Stimulated activated CD8-positive, alpha-beta memory T cell treated with anti-CD3 and anti-CD28 coated beads, Interleukin-12 subunit alpha, Interleukin-12 subunit beta, amount 100 ng/mL, for 4 hours (primary cell): ENCODE results near the gene LAMTOR5.
"Not testable (repeated sequence)": the region's sequence is repeated elsewhere in the genome, so short reads cannot be mapped to it uniquely, and the experiment has no call there.

Source experiments
- DNase-seq: peaks from one replicate; pipeline ENCODE4 v3.0.0-alpha.2; 2020; ENCODE audit warnings: low read depth

Gene LAMTOR5

DNA sequence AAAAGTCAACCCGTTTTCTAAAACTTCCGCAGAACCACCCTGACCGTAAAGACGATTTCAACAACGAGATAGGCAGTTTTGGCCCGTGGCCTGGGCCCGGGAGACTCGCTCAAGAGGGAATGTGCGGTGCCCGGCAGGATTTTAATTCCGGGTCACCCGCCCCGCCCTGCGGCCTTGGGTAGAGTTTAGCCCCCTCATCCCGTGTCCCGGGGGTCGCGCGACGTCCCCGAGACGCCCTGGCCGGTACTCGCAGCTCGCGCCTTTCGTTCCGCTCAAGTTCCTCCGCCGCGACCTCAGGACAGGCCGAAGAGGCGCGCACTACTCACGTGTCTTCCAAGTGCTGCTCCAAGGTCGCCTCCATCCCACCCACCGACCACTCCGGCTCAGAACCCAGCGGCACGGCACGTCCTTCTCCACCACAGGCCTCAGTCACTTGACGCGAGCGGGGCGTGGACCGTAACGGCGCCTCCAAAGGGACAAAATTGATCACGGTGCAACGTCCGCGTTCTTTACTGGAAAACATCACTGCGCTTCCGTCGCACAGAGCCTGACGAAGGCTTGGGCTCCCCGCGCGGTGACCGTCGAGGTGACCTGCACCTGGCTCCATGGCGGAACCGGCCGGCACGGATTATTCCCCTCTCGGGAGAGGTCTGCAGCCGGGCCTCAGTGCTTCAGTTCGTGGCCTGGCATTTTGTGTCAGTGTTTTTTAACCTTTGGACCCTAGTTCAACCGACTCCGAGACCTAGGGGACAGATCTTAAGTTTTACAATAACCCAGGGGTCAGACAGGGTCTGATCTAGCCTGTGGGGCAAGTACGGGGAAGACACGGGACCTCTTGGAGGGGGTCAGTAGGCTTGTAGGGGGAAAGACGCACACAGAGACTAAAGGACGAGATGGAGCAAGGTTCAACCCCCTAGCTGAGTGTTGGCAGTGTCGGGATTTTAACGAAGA, at the start of gene LAMTOR5:
LAMTOR5 (minus strand) TSS at position 435 of the 951 bp plus-strand sequence; CDS start at position 361, 74 bp downstream.
- DNase-seq, result peak; percentile 76

DNA sequence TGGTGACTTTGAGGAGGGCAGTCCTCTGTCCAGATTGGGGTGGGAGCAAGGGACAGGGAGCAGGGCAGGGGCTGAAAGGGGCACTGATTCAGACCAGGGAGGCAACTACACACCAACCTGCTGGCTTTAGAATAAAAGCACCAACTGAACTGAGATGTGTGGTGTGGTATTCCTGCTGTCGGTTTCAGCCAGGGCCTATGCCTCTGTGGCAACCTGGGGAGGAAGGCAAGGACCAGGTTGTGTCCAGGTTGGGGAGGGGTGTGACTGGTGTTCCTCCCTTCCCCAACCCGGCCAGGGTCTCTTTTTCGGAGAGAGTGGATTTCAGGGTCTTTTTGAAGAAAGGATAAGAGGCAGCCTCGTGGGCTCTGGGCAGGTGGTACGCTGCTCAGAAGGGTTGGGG, 49.7 kb upstream of the LAMTOR5 start:
- no peak for DNase-seq

DNA sequence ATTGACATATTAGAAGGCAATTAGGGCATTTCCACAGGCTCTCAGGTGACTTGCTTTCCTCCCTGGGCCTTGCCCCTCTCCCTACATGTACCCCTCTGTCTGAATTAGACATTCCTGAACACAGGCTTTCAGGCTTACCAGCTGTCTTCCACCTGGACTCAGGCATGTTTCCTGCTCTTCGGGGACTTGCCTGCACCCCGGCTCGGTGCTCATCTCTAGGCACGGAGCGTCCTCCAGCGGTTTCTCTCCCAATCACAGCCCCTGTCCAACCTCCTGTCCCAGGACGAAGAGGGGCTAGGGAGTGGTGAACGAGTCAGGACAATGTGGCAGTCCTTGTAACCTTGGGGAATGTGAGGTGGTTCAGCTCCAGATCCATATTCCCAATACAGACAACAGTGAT, 47.7 kb upstream of the LAMTOR5 start:
- DNase-seq, result no peak

DNA sequence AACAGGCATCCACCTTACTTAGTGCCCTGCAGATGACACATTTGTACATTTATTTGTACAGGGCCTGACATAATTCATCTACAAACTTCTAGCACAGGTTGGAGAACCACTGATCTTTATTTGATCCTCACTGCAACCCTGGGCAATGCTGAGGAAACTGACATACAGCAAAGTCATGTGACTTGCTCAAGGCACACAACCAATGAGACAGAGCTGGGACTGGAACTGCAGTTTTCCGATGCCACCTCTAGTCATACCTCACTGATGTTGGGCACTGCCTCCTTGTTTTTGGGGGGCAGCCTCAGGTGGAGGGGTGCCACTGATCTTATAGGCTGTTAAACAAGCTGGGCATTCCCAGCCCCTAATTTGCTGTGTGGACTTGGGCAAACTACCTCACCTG, 46.8 kb upstream of the LAMTOR5 start:
- DNase-seq, result no peak

DNA sequence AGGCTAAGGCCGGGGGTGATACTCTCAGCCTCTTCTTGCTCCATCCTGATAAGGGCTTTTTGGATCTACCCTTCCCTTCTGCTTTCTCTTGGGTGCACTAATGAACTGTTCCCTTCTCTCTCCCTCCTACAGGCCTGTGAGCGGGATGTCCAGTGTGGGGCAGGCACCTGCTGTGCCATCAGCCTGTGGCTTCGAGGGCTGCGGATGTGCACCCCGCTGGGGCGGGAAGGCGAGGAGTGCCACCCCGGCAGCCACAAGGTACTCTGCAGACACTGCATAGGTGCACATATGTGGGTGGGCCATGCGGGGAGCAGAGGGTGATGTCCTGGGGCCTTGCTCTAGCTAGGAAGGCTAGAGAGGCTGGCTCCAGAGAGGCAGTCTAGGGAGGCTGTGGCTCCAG, 46.3 kb upstream of the LAMTOR5 start:
- DNase-seq, result no peak

DNA sequence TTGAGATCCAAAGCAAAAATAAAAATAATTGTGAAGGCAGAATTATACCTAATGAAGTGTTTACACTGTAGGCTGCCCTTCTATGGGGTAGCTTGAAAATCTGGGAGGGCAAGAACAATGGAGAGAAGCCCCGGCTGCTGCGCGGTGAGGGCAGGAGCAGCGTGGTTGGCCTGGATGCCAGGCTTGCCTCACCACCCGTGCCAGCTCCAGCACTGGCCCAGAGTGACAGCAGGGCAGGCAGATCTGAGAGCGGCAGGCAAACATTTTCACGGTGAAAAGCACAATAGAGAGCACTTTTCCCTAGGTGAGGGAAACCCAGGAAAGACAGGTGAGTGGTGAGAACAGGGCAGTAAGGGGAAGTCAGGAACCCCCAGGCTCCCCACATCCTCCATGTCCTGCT, 44.8 kb upstream of the LAMTOR5 start:
- no peak for DNase-seq

DNA sequence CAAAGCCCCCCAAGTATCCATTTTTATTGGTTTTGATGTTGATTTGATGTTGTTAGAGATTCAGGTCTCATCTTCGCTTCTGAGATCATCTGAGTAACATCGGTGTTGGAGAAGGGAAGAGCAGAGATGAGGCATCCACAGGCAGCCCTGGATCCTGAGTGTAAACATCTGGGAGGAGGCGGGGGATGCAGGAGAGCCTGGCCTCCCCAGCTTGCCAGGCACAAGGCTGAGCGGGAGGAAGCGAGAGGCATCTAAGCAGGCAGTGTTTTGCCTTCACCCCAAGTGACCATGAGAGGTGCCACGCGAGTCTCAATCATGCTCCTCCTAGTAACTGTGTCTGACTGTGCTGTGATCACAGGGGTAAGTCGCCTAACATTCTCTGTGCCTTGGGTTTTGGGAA, 43.4 kb upstream of the LAMTOR5 start, which contains the start of gene PROK1:
PROK1 (plus strand) TSS at position 221 of the 400 bp plus-strand sequence; CDS start at position 289, 68 bp downstream.
- DNase-seq, result no peak

DNA sequence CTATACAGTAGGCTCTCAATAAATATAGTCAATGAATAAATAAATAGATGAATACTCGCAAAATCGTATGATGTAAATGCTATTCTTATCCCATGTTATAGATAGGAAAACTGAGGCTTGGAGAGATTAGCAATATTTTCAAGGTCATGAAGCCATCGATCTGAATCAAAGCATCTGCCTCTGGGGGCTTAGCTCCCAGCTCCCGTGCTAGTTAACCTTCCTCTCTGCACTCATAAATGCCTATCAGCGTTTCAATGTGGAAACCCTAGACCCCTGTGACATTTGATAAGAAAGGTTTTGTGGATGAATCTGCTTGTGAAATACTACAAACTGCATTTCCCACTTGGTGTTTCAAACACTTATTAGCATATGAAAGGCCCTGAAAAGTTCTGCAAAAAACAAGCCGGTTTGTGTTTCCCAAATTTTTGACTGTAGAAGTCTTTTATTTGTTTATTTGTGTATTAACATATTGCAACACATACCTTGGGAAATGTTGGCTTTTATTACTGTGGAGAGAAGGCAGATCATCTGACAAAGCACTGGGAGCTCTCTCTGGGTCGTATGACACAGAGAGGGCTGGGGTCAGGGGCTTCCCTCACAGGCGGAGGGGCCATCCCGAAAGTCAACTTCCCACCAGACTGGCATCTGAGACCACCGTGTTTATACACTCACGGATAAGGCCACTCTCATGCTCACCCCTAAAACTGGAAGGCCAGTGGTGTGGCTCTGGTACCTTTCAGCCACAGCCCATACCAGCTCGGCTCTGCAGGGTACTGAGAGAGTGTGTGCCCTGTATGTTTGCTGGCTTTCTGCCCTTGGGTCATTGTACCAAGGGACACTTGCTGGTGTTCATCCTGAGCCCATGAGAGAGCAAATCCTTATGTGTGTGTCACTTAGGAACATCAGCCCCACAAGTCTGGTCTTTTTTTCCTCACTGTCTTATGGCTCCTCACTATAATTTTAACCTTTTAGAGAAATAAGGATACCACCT, 42.5 kb upstream of the LAMTOR5 start:
- no peak for DNase-seq

DNA sequence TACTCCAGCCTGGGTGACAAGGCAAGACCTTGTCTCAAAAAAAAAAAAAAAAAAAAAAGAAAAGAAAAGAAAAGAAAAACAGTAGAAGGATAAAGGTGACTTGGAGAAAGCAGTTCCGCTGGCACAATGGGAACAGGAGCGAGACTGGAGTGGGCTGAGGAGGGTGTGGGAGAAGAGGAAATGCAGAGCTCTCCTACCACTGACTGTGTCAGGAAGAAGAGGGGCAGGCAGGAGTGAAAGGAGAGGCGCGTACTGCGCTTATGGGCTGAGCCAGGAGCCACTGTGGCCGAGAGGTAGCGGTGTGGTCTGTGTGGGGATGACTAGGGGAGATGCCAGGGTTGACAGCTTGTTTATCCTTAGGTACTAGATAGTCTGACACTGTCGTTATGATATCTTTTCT, 37.1 kb upstream of the LAMTOR5 start:
- DNase-seq, result no peak

DNA sequence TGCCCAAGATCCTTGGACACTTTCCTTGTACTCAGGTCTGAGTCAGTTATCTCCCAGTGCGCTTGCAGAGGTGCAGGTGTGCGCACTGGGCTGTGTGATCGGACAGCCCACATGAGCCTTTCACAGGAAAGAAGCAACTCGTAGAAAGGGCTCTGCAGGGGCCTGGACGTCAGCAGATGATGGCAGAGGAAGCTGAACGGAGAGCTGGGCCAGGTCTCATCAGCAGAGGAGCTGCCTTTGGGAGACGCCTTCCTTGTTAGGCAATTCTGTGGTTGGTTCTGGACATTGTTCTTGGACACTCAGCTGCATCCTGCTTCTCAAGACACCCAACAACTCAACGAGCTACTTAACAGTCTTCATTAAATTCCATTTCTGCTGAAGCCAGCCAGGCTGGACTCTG, 36.0 kb upstream of the LAMTOR5 start:
- DNase-seq, result no peak

DNA sequence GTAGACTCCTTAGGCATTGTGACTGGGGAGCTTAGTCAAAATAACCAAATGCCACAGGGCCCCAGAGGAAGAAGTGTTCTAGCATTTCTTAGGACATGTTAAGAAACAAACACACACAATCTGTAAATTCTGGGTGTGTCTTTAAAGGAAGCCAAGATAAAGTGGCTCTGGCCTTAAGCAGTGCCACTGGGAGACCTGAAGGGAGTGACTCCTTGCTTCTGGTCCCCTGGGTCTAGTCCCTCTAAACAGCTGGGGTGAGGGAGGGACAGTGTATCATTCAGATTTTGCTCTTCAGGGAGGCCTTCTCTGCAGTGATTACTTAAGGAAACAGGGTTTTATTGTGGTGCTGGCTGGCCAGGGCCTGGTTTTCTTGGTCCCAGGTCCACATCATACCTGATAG, 34.4 kb upstream of the LAMTOR5 start:
- DNase-seq, result no peak

DNA sequence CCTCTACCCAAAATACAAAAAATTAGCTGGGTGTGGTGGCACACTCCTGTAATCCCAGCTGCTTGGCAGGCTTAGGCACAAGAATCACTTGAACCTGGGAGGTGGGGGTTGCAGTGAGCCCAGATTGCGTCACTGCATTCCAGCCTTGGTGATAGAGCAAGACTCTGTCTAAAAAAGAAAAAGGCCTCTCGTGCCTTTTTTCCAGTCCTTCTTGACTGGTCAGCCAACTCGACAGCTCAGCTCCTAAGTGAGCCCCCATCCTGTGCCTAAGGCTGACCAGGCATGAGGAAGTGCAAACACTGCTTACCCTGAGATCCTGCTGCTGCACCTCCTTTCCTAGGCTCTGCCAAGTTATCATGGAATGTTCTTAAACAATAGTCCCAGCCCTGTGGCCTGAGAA, 33.4 kb upstream of the LAMTOR5 start:
- no peak for DNase-seq

DNA sequence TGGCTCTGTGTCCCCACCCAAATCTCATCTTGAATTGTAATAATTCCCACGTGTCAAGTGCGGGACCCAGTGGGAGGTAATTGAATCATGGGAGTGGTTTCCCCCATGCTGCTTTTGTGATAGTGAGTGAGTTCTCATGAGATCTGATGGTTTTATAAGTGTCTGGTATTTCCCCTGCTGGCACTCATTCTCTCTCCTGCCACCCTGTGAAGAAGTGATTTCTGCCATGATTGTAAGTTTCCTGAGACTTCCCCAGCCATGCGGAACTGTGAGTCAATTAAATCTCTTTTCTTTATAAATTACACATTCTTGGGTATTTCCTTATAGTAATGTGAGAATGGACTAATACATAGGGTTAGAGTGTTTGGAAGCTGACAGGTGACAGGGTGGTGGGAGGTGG, 32.4 kb upstream of the LAMTOR5 start:
- DNase-seq, result not testable (repeated sequence)

DNA sequence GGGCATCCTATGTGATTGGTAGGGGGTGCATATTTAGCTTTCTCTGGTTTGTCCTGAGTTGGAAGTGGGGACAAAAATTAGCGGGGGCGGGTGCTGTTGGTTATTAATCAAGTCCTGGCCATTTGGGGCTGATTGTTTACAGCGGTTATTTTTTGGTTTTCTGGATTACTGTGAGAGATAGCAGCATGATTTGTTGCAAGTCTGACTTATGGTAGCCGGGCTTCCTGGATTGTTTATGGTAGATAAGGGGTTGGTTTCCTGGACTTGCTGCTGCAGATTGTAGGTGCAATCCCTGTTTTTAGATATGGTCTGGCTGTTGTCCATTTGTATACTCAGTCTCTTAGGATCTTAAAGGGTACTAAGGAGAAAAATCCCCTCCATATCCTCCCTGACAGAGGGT, 31.4 kb upstream of the LAMTOR5 start:
- DNase-seq, result no peak

DNA sequence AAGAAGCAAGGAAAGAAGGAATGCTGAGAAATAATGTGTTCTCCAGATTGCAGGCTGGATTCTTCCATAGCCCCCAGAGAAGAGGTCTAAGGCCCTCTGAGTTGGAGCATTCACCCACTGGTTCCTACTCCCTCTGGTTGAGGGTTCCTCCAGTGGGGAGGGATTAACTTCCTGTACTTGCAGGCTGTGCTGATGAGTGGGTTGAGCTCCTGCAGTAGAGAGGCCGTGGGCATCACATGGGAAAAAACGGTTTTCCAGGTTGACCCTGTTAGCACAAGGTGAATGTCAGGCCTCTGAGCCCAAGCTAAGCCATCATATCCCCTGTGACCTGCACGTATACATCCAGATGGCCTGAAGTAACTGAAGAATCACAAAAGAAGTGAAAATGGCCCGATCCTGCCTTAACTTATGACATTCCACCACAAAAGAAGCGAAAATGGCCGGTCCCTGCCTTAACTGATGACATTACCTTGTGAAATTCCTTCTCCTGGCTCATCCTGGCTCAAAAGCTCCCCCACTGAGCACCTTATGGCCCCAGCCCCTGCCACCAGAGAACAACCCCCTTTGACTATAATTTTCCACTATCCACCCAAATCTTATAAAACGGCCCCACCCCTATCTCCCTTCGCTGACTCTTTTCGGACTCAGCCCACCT, 30.3 kb upstream of the LAMTOR5 start:
- DNase-seq, result not testable (repeated sequence)

DNA sequence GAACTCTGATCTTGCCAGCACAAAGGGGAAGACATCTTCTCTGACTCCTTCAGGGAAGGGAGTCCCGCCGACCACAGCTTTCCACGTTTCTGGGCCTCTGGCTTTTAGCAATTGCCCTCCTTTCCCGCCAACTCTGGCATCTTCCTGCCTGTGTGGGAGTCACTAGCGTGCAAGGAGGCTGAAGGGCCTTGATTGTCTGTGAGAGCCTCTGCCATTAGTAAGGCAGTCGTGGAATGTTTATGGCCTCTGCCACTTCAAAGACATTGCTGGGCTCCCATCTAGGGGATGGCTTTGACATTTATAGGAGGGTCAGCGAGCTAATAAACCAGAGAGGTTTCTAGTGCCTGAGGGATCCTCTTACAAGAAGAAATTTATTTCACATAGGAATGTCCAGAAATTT, 29.1 kb upstream of the LAMTOR5 start:
- DNase-seq, result no peak

DNA sequence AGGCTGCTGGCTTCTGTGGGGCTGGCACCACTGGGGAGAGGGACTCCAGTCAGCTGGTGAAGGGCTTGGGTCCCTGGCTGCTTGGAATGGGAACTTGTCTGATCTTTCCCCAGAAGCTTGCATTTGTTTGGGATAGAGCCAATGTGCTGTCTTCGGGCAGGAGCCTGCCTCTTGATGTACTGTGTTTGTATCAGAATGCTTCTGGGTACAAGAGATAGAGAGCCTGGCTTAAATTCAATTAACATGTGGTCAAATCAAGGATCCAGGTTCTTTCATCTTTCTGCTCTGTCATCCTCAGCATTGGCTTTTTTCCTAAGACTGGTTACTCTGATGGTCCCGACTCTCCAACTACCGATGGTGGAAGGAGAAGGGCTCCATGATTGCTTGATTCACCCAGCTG, 27.5 kb upstream of the LAMTOR5 start:
- DNase-seq, result no peak

DNA sequence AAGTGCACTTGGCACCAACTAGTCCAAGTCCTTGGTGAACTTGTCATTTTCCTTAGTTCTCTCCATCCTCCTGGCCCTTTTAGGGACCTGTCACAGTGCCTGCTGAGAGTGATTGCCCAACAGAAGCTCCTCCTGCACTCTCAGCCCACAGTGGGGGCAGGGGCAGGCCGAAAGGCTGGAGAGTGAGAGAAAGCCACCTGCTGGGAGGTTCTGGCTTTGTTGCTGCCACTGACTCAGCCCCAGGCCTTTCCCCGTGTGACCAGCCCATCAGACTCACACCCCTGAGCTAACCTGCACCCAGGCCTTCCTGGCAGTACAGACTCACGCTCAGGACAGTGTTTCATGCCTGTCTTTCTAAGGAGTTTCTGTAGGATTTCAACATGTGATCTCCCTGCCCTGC, 26.3 kb upstream of the LAMTOR5 start:
- no peak for DNase-seq

DNA sequence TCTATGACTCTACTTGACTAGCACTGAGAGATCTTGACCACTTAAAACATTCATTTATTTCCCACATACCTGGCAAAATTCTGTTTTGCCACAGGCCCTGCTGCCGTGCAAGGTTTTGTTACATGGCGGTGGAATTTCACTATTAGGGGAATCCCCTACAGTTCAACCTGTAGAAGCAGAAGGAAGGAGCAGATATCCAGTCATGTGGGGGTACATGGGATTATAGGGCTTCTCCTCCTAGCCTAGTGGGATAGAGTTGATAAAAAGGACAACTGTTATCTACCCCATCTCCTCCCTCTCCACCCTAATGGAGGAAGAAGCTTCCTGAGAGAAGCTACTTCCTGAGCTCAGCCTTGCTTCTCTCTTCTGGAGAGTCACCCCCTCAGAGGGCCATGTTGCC, 25.7 kb upstream of the LAMTOR5 start:
- DNase-seq, result no peak

DNA sequence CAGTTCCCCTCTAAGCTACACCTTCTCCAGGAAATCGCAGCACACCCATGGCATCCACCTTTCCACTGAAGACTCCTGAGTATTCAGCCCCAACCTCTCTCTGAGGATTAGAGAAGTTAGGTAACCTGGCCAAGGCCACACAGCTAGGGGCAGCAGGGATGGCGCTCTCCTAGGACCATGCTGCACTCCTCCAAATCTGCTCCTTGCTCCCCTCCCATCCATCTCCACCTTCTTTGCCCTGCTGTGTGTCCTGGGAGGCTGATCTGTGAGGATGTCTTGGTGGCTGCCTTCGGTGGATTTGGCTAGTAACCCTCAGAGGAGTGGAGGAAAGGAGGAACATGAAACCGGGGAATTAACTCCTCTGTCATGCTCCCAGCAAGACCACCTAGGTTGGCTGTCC, 23.4 kb upstream of the LAMTOR5 start:
- no peak for DNase-seq

DNA sequence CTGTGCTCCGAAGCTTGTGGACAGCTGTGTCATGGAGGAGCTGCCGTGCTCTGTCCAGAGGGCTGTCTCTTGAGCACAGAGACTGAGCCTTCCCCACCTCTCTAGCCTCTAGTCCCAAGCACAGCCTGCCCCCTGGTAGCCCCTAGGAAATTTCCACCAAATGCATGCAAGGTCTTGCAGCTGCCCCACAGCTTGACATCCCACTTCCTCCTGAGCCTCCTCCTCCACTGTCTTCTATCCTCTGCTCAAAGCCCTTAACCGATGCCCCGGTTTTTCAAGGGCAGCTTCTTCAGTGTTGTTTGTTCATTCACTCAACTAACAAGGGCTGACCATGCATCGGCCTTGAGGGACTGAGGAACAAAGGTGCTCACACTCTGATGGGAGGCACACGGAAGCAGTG, 22.9 kb upstream of the LAMTOR5 start:
- DNase-seq, result no peak

DNA sequence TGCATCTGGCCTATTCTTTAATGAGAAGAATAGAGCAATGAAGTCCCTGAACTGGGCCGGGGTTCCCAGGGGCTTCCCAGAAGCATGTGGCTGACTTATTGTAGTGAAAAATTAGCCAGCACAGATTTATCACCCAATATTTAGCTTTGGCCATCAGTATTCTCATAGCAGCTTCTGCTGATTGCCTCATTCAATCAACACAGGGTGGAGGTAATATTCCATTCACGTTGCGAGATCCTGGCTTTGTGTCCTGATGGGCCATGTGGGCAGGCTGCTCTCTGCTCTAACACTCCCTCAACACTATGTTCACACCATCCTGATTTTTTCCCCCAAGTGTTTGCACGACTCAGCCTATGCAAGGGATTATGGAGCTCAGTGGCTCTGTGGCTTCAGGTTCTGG, 21.5 kb upstream of the LAMTOR5 start:
- no peak for DNase-seq
